IMR-90 (cell line): ENCODE measurements around the gene FADD. TPM values are rescaled to one million over a fixed set of nuclear protein-coding genes. Genes with fewer than 3 reads are reported as not detected.

Experiments
- ATAC-seq: fragments of 200-7000 bp; cut with Tn5 transposase; 2 replicates; pipeline ENCODE4 v1.9.1; 2020; ENCODE audit warnings: low read depth, mild to moderate bottlenecking, moderate library complexity
- BruUV-seq: library from RNA; stranded (reverse); fragments of 400-500 nt; replicated peaks from 2 replicates; lab custom pipeline; 2021; lab: Mats Ljungman, UMichigan
- CTCF ChIA-PET: fragments of 300-600 bp; formaldehyde crosslinking; extraction: SDS; loops from one replicate; lab custom pipeline; 2021; ENCODE audit warnings: antibody characterized with exemption; lab: Yijun Ruan, JAX
- POLR2A ChIA-PET: fragments of 300-600 bp; sonication (Branson Sonifier 250); formaldehyde crosslinking; loops from one replicate; lab custom pipeline; 2022; ENCODE audit warnings: antibody characterized with exemption; ENCODE audit not compliant: unreplicated experiment; lab: Charles Lee
- DNase-seq: peaks from one replicate; pipeline ENCODE4 v3.0.0; 2013
- H2AFZ ChIP-seq: replicated peaks from 2 replicates; pipeline ENCODE3; 2013; ENCODE audit warnings: low read length, mild to moderate bottlenecking; ENCODE audit not compliant: poor library complexity
- H2AK5ac ChIP-seq: 2 replicates; pipeline ENCODE4 v1.6.1; 2013; ENCODE audit warnings: low read depth, low read length, inconsistent platforms
- H2AK9ac ChIP-seq: replicated peaks from 2 replicates; pipeline ENCODE3; 2013; ENCODE audit warnings: mild to moderate bottlenecking, low read depth, low read length, moderate library complexity; ENCODE audit not compliant: poor library complexity
- H2BK120ac ChIP-seq: 2 replicates; pipeline ENCODE4 v1.6.1; 2013; ENCODE audit warnings: low read depth, low read length, inconsistent platforms
- H2BK15ac ChIP-seq: 3 replicates; pipeline ENCODE4 v1.6.1; 2013; ENCODE audit warnings: low read depth, low read length, inconsistent platforms
- H2BK20ac ChIP-seq: 2 replicates; pipeline ENCODE4 v1.6.1; 2013; ENCODE audit warnings: low read depth, mild to moderate bottlenecking, inconsistent platforms, low read length, moderate library complexity
- H2BK5ac ChIP-seq: 2 replicates; pipeline ENCODE4 v1.6.1; 2013; ENCODE audit warnings: mild to moderate bottlenecking, low read depth, low read length, inconsistent platforms; ENCODE audit not compliant: poor library complexity, severe bottlenecking
- H3K14ac ChIP-seq: replicated peaks from 2 replicates; pipeline ENCODE4 v1.6.1; 2013; ENCODE audit warnings: low read depth, low read length, inconsistent platforms
- H3K18ac ChIP-seq: 2 replicates; pipeline ENCODE4 v1.6.1; 2013; ENCODE audit warnings: low read depth, low read length, control low read depth
- H3K23ac ChIP-seq: 2 replicates; pipeline ENCODE4 v1.6.1; 2013; ENCODE audit warnings: low read depth, low read length, inconsistent platforms
- H3K27ac ChIP-seq: 2 replicates; pipeline ENCODE4 v1.5.1; 2013; ENCODE audit warnings: mild to moderate bottlenecking, control low read depth, low read length; ENCODE audit not compliant: insufficient read depth
- H3K27me3 ChIP-seq: 2 replicates; pipeline ENCODE4 v1.6.1; 2013; ENCODE audit warnings: low read length; ENCODE audit not compliant: control insufficient read depth, insufficient read depth
- H3K36me3 ChIP-seq: 2 replicates; pipeline ENCODE4 v1.6.1; 2013; ENCODE audit warnings: low read length, mixed read lengths; ENCODE audit not compliant: control insufficient read depth, insufficient read depth
- H3K4ac ChIP-seq: 2 replicates; pipeline ENCODE4 v1.6.1; 2013; ENCODE audit warnings: low read depth, low read length, inconsistent platforms
- H3K4me1 ChIP-seq: 2 replicates; pipeline ENCODE4 v1.6.1; 2013; ENCODE audit warnings: low read length, mixed read lengths; ENCODE audit not compliant: control insufficient read depth, insufficient read depth
- H3K4me2 ChIP-seq: 2 replicates; pipeline ENCODE4 v1.6.1; 2013; ENCODE audit warnings: low read depth, mild to moderate bottlenecking, control low read depth, low read length, moderate library complexity
- H3K4me3 ChIP-seq: 2 replicates; pipeline ENCODE4 v1.5.1; 2013; ENCODE audit warnings: low read depth, mild to moderate bottlenecking, control low read depth, low read length, moderate library complexity; ENCODE audit not compliant: insufficient read depth
- H3K56ac ChIP-seq: 2 replicates; pipeline ENCODE4 v1.6.1; 2013; ENCODE audit warnings: low read length, inconsistent platforms; ENCODE audit not compliant: insufficient read depth; ENCODE audit errors: extremely low read depth
- H3K79me1 ChIP-seq, 2 experiments: 2 replicates each; pipeline ENCODE4 v1.6.1; 2013; ENCODE audit warnings: low read length in 2 of 2, inconsistent platforms in 1 of 2, low read depth in 1 of 2
- H3K9ac ChIP-seq: 2 replicates; pipeline ENCODE4 v1.6.1; 2013; ENCODE audit warnings: low read depth, low read length, control low read depth
- H3K9me1 ChIP-seq: 2 replicates; pipeline ENCODE4 v1.6.1; 2013; ENCODE audit warnings: low read length, inconsistent platforms; ENCODE audit not compliant: insufficient read depth
- H3K9me3 ChIP-seq: 2 replicates; pipeline ENCODE4 v1.6.1; 2013; ENCODE audit warnings: low read length; ENCODE audit not compliant: control insufficient read depth, insufficient read depth
- H4K20me1 ChIP-seq: 2 replicates; pipeline ENCODE4 v1.6.1; 2013; ENCODE audit warnings: low read length, inconsistent platforms; ENCODE audit not compliant: insufficient read depth
- H4K5ac ChIP-seq: 2 replicates; pipeline ENCODE4 v1.6.1; 2013; ENCODE audit warnings: mild to moderate bottlenecking, low read depth, low read length, control low read depth
- H4K8ac ChIP-seq, 2 experiments: 2 replicates each; pipeline ENCODE4 v1.6.1; 2013; ENCODE audit warnings: low read depth in 2 of 2, low read length in 2 of 2, control low read depth in 1 of 2, inconsistent platforms in 1 of 2
- H4K91ac ChIP-seq: 2 replicates; pipeline ENCODE4 v1.6.1; 2013; ENCODE audit warnings: low read depth, low read length, inconsistent platforms; ENCODE audit not compliant: insufficient read depth
- BHLHE40 ChIP-seq: fragments of 150-350 bp; IDR thresholded peaks from 2 replicates; pipeline ENCODE4 v1.6.1; 2016; ENCODE audit warnings: mild to moderate bottlenecking, low read depth, low read length
- CEBPB ChIP-seq: IDR thresholded peaks from 2 replicates; pipeline ENCODE4 v1.6.1; 2012; ENCODE audit warnings: low read depth, low read length, improper control_type of control experiment
- CTCF ChIP-seq: conservative IDR thresholded peaks from 2 replicates; pipeline ENCODE4 v1.5.1; 2012; ENCODE audit warnings: mild to moderate bottlenecking, low read depth, low read length, improper control_type of control experiment
- ELK1 ChIP-seq: fragments of 150-350 bp; IDR thresholded peaks from 2 replicates; pipeline ENCODE4 v1.6.1; 2016; ENCODE audit warnings: low read depth, mild to moderate bottlenecking, low read length, moderate library complexity, borderline replicate concordance
- FOS ChIP-seq: fragments of 150-350 bp; IDR thresholded peaks from 2 replicates; pipeline ENCODE4 v1.6.1; 2016; ENCODE audit warnings: low read depth, low read length
- MAFK ChIP-seq: IDR thresholded peaks from 2 replicates; pipeline ENCODE4 v1.6.1; 2012; ENCODE audit warnings: low read depth, low read length, improper control_type of control experiment
- MAZ ChIP-seq: IDR thresholded peaks from 2 replicates; pipeline ENCODE4 v1.6.1; 2012; ENCODE audit warnings: low read depth, mild to moderate bottlenecking, low read length, improper control_type of control experiment, moderate library complexity, borderline replicate concordance
- MXI1 ChIP-seq: IDR thresholded peaks from 2 replicates; pipeline ENCODE4 v1.6.1; 2012; ENCODE audit warnings: low read depth, mild to moderate bottlenecking, low read length, moderate library complexity, borderline replicate concordance
- NFE2L2 ChIP-seq: fragments of 150-350 bp; IDR thresholded peaks from 2 replicates; pipeline ENCODE4 v1.6.1; 2016; ENCODE audit warnings: low read depth, mild to moderate bottlenecking, low read length
- POLR2A ChIP-seq: IDR thresholded peaks from 2 replicates; pipeline ENCODE4 v1.6.1; 2012; ENCODE audit warnings: mild to moderate bottlenecking, low read depth, low read length
- RAD21 ChIP-seq: IDR thresholded peaks from 2 replicates; pipeline ENCODE4 v1.6.1; 2012; ENCODE audit warnings: low read length, improper control_type of control experiment
- RCOR1 ChIP-seq: IDR thresholded peaks from 2 replicates; pipeline ENCODE4 v1.6.1; 2012; ENCODE audit warnings: mild to moderate bottlenecking, low read length, improper control_type of control experiment; ENCODE audit not compliant: insufficient replicate concordance
- RFX5 ChIP-seq: IDR thresholded peaks from 2 replicates; pipeline ENCODE4 v1.8.0; 2012; ENCODE audit warnings: low read depth, mild to moderate bottlenecking, low read length, moderate library complexity
- SMC3 ChIP-seq: fragments of 150-350 bp; IDR thresholded peaks from 2 replicates; pipeline ENCODE4 v1.6.1; 2016; ENCODE audit warnings: low read depth, mild to moderate bottlenecking, antibody characterized with exemption, low read length, moderate library complexity
- WGBS, 2 experiments: methylation state at CpG; one replicate each; pipeline versions ENCODE4 v1.1.5 to v1.1.7; 2013; ENCODE audit warnings: missing lambda C conversion rate in 2 of 2; ENCODE audit not compliant: insufficient read length in 1 of 2; ENCODE audit errors: extremely low coverage in 2 of 2; 5-methylcytosine and 5-hydroxymethylcytosine counted together
- dilution Hi-C: fragments of 300-500 bp; cut with HindIII; formaldehyde crosslinking; loops from one replicate; pipeline ENCODE4 v1.14.3; 2018; ENCODE audit warnings: low sequenced_read_pairs; ENCODE audit not compliant: unreplicated experiment
- in situ Hi-C: fragments of 300-500 bp; cut with MboI; formaldehyde crosslinking; loops from 3 replicates; pipeline ENCODE4 v1.14.3; 2019; ENCODE audit warnings: low sequenced_read_pairs, inconsistent platforms, mixed read lengths
- intact Hi-C: fragments of 100-400 bp; cut with micrococcal nuclease; formaldehyde crosslinking; loops from 2 replicates; pipeline ENCODE4 v1.10.0; 2022
- polyA plus RNA-seq, 3 experiments: library from polyadenylated mRNA; depleted of rRNA; stranded (reverse); fragments of >200 nt; gene quantifications; 2 replicates each; pipeline ENCODE4 v1.2.3, GENCODE V29; 2012; ENCODE audit warnings: low replicate concordance in 1 of 3
- total RNA-seq: library from RNA; depleted of rRNA; stranded (reverse); fragments of >200 nt; gene quantifications from 2 replicates; pipeline ENCODE4 v1.2.3, GENCODE V29; 2012

The FADD gene
- total and polyA plus RNA-seq, 2 of the 4 experiments (the other 2 are of a cell fraction), result 38.1 to 44.4 TPM

DNA sequence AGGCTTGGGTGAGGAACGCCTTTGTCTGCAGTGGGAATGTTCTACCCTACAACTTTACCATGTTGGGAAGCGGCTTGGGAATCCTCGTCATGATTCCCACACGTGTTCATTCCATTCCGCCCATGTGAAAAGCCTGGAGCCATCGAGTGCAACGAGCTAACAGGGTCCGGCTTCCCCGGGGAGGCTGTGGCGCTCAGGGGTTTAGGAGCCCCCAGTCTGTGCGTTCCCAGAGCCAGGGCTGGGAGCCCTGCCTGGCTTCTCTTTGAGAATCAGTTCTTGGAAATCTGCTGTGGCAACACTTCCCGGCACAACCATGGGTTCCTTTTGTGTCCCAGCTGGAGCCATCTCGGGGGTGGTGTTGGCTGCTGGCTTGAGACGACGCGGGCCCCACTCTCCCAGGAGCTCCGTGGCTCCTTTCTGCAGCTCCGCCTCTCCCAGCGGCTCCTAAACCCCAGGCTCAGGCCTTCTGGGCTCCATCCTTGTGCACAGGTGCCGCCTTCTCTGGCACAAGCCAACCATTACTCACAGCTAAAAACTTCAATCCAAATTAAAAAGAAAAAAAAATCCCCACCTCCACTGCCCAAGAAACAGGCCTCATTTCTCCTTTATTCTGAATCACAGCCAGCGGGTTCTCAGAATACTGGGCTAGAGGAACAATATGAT lies 48.7 kb downstream of the FADD start:
- ATAC-seq, result no peak
- H2AK5ac ChIP-seq, result no peak overlapping the region
- no peak overlapping the region for H4K8ac ChIP-seq
- H2BK120ac ChIP-seq, result no peak overlapping the region
- no peak for DNase-seq
- H3K9me1 ChIP-seq, result peaks cover 6% of the 10 kb centered on the region; the same call in 1 of the 2 replicates
- dilution Hi-C loops (no loop called here), intact Hi-C loops (no loop called here), in situ Hi-C loops (no loop called here)
- H2AFZ ChIP-seq, result no peak overlapping the region
- H2BK20ac ChIP-seq, result no peak overlapping the region
- no peak overlapping the region for H4K91ac ChIP-seq
- H2BK5ac ChIP-seq, result no peak overlapping the region
- 64% methylated on average over 8 of the region's 21 CpGs; no CpG with 5 or more reads in 1 of the 2 experiments for WGBS, 2 experiments
- no peaks in the 10 kb centered on the region for H3K36me3 ChIP-seq
- no peak overlapping the region for H4K5ac ChIP-seq
- no peaks in the 10 kb centered on the region for H3K9me3 ChIP-seq
- H2AK9ac ChIP-seq, result no peak overlapping the region
- H3K79me1 ChIP-seq, result no peaks in the 10 kb centered on the region
- ChIA-PET POLR2A (no interaction called here), CTCF (no interaction called here)
- TF ChIP-seq MAZ (no peak), RAD21 (no peak), BHLHE40 (no peak), RCOR1 (no peak), NFE2L2 (no peak), RFX5 (no peak), MXI1 (no peak), FOS (no peak), ELK1 (no peak), MAFK (no peak), POLR2A (no peak), CEBPB (no peak), CTCF (no peak), SMC3 (no peak)
- H3K14ac ChIP-seq, result no peak overlapping the region
- H3K4ac ChIP-seq, result no peak overlapping the region
- H3K4me3 ChIP-seq, result no peak overlapping the region
- no peak overlapping the region for H2BK15ac ChIP-seq
- H3K23ac ChIP-seq, result no peak overlapping the region
- no peak overlapping the region for H3K27ac ChIP-seq
- H3K56ac ChIP-seq, result no peak overlapping the region
- peaks cover 14% of the 10 kb centered on the region for H3K27me3 ChIP-seq
- no peak overlapping the region for H3K9ac ChIP-seq
- H3K4me2 ChIP-seq, result no peak overlapping the region
- peaks cover 6% of the 10 kb centered on the region for H3K4me1 ChIP-seq
- no peaks in the 10 kb centered on the region; the same call in 1 of the 2 replicates for H4K20me1 ChIP-seq
- BruUV-seq, result no TSS peak
- H3K18ac ChIP-seq, result no peak overlapping the region
